Vagina (tissue), 2 donors: Measurements from ENCODE around the gene GSDME.

Source experiments
- CTCF ChIP-seq, 3 experiments: fragments of 450-650 bp in 2 of 3; fragments of 200-600 bp in 1 of 3; sonication (generic) in 1 of 3; IDR thresholded peaks; one replicate each; pipeline ENCODE4 v1.5.1; 2017 to 2019; ENCODE audit warnings: antibody characterized with exemption in 3 of 3, mild to moderate bottlenecking in 2 of 3, moderate library complexity in 2 of 3
- POLR2A ChIP-seq, 2 donors: fragments of 450-650 bp; IDR thresholded peaks; one replicate each; pipeline ENCODE4 v1.6.1; 2017; ENCODE audit warnings: antibody characterized with exemption in 2 of 2, mild to moderate bottlenecking in 2 of 2, moderate library complexity in 2 of 2
- POLR2AphosphoS5 ChIP-seq, 2 donors: sonication (generic); formaldehyde crosslinking; IDR thresholded peaks; one replicate each; pipeline ENCODE4 v1.9.0; 2017; ENCODE audit warnings: antibody characterized with exemption in 2 of 2, mild to moderate bottlenecking in 2 of 2, low read depth in 1 of 2; ENCODE audit not compliant: insufficient read depth in 1 of 2

DNA sequence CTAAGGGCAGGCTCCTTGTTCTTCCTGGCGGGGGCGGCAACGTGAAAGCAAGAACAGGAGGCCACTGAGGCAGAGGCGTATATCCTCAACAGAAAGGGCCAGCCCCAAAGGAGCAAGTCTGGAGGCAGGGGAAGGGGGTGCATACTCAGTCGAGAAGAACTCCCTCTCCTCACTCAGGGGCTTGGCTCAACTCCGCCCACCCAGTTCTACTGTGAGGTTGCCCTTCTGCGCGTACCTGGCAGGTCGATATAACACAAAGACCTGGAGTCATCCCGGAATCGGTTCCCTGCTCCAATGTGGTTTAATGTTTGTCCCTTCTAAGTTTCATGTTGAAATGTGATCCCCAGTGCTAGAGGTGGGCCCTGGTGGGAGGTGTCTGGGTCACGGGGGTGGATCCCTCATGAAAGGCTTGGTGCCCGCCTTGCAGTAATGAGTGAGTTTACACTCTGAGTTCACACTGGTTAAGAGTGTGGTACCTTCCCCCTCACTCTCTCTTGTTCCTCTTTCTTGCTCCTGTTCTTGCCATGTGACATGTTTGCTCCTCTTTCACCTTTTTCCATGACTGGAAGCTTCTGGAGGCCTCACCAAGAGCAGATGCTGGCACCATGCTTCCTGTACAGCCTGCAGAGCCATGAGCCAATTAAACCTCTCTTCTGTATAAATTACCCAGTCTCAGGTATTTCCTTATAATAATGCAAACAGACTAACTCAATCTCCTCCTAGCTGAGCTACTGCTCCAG is 32.6 kb downstream of the GSDME start:
- TF ChIP-seq CTCF (IDR thresholded peaks at IDR 0.05) (no peak), POLR2AphosphoS5 (IDR thresholded peaks at IDR 0.05; ENCODE audit: insufficient read depth in 1 of 2, low read depth in 1 of 2) (no peak), POLR2A (IDR thresholded peaks at IDR 0.05) (no peak)
